Neural cell (in vitro differentiated cells): ENCODE results near the gene SALL3. TPM values are rescaled to one million over a fixed set of nuclear protein-coding genes. Genes with fewer than 3 reads are reported as not detected.

Experiments
- H2AFZ ChIP-seq: fragments of 200-600, 300-800 bp; sonication (generic), shearing (Covaris generic); 2 replicates; pipeline ENCODE4 v1.6.0; 2014; ENCODE audit warnings: low read depth, mild to moderate bottlenecking, antibody characterized with exemption, low read length, moderate library complexity
- H3F3A ChIP-seq: fragments of 200-600 bp; shearing (Covaris generic); 2 replicates; pipeline ENCODE4 v1.6.1; 2016; ENCODE audit warnings: mild to moderate bottlenecking, moderate library complexity, mixed read lengths, antibody characterized with exemption, low read length; ENCODE audit not compliant: insufficient read depth, poor library complexity, severe bottlenecking
- H3K27ac ChIP-seq: fragments of 200-600, 300-800 bp; sonication (generic), shearing (Covaris generic); 2 replicates; pipeline ENCODE4 v1.5.1; 2014; ENCODE audit warnings: mild to moderate bottlenecking, low read length, moderate library complexity
- H3K27me3 ChIP-seq: fragments of 300-800, 200-600 bp; sonication (generic), shearing (Covaris generic); 2 replicates; pipeline ENCODE4 v1.6.0; 2014; ENCODE audit warnings: mild to moderate bottlenecking, low read depth, low read length, moderate library complexity; ENCODE audit not compliant: insufficient read depth
- H3K36me3 ChIP-seq: fragments of 300-800, 200-600 bp; sonication (generic), shearing (Covaris generic); 2 replicates; pipeline ENCODE4 v1.5.1; 2014; ENCODE audit warnings: mild to moderate bottlenecking, antibody characterized with exemption, low read length, moderate library complexity; ENCODE audit not compliant: insufficient read depth
- H3K4me2 ChIP-seq: fragments of 300-800, 200-600 bp; sonication (generic), shearing (Covaris generic); 2 replicates; pipeline ENCODE4 v1.6.0; 2014; ENCODE audit warnings: mild to moderate bottlenecking, low read length
- H3K4me3 ChIP-seq: fragments of 300-800, 200-600 bp; sonication (generic), shearing (Covaris generic); 2 replicates; pipeline ENCODE4 v1.5.1; 2014; ENCODE audit warnings: mild to moderate bottlenecking, low read length, moderate library complexity
- H3K79me2 ChIP-seq: fragments of 200-600 bp; shearing (Covaris generic); replicated peaks from 2 replicates; pipeline ENCODE4 v1.6.0; 2014; ENCODE audit warnings: mild to moderate bottlenecking, low read length, moderate library complexity; ENCODE audit not compliant: insufficient read depth
- H3K9ac ChIP-seq: fragments of 300-800, 200-600 bp; sonication (generic), shearing (Covaris generic); 2 replicates; pipeline ENCODE4 v1.6.1; 2016; ENCODE audit warnings: mild to moderate bottlenecking, low read length, mixed read lengths
- H3K9me2 ChIP-seq: fragments of 200-600 bp; shearing (Covaris generic); 2 replicates; pipeline ENCODE4 v1.6.1; 2016; ENCODE audit warnings: mild to moderate bottlenecking, low read length, mixed read lengths; ENCODE audit not compliant: insufficient read depth
- H3K9me3 ChIP-seq: fragments of 200-600, 300-800 bp; sonication (generic), shearing (Covaris generic); 2 replicates; pipeline ENCODE4 v1.6.1; 2016; ENCODE audit warnings: mild to moderate bottlenecking, mixed run types, low read length, moderate library complexity, mixed read lengths
- H4K20me1 ChIP-seq: fragments of 200-600 bp; shearing (Covaris generic); 2 replicates; pipeline ENCODE4 v1.6.1; 2016; ENCODE audit warnings: mild to moderate bottlenecking, mixed run types; ENCODE audit not compliant: insufficient read depth
- CTCF ChIP-seq: fragments of 450-650 bp; IDR thresholded peaks from 2 replicates; pipeline ENCODE4 v1.5.1; 2014; ENCODE audit warnings: antibody characterized with exemption, mild to moderate bottlenecking, moderate library complexity; ENCODE audit not compliant: poor library complexity, severe bottlenecking
- EP300 ChIP-seq: fragments of 450-650 bp; conservative IDR thresholded peaks from 2 replicates; pipeline ENCODE4 v1.6.1; 2014; ENCODE audit warnings: antibody characterized with exemption, mild to moderate bottlenecking, moderate library complexity; ENCODE audit not compliant: poor library complexity, severe bottlenecking
- EZH2 ChIP-seq: fragments of 200-600, 300-800 bp; shearing (Covaris generic), sonication (generic); IDR thresholded peaks from 2 replicates; pipeline ENCODE4 v1.6.1; 2014; ENCODE audit warnings: antibody characterized with exemption, low read length, borderline replicate concordance, mild to moderate bottlenecking; ENCODE audit not compliant: insufficient read depth, poor library complexity, severe bottlenecking
- MXI1 ChIP-seq: fragments of 450-650 bp; conservative IDR thresholded peaks from 2 replicates; pipeline ENCODE4 v1.6.1; 2014; ENCODE audit warnings: antibody characterized with exemption, mild to moderate bottlenecking; ENCODE audit not compliant: poor library complexity, severe bottlenecking
- POLR2AphosphoS5 ChIP-seq: IDR thresholded peaks from 2 replicates; pipeline ENCODE4 v1.6.1; 2012
- RAD21 ChIP-seq: fragments of 450-650 bp; conservative IDR thresholded peaks from 2 replicates; pipeline ENCODE4 v1.6.1; 2014; ENCODE audit warnings: antibody characterized with exemption, mild to moderate bottlenecking, moderate library complexity
- REST ChIP-seq: IDR thresholded peaks from 2 replicates; pipeline ENCODE4 v1.6.1; 2012; ENCODE audit warnings: borderline replicate concordance
- SMC3 ChIP-seq: fragments of 450-650 bp; conservative IDR thresholded peaks from 2 replicates; pipeline ENCODE4 v1.6.1; 2014; ENCODE audit warnings: antibody characterized with exemption, mild to moderate bottlenecking, moderate library complexity; ENCODE audit not compliant: poor library complexity
- TAF1 ChIP-seq: IDR thresholded peaks from 2 replicates; pipeline ENCODE4 v1.6.1; 2012; ENCODE audit warnings: low read depth
- polyA plus RNA-seq: library from polyadenylated mRNA; depleted of rRNA; stranded (reverse); fragments of >200 nt; gene quantifications from 2 replicates; pipeline ENCODE4 v1.2.3, GENCODE V29; 2014

SALL3 gene
- polyA plus RNA-seq, 1 donor from 2014 or later = 0.16 TPM

- H3K9me3 ChIP-seq = no peaks in the 10 kb centered on the region
- H3K36me3 ChIP-seq = no peaks in the 10 kb centered on the region
- H4K20me1 ChIP-seq = no peaks in the 10 kb centered on the region
- H3K4me2 ChIP-seq = no peak overlapping the region
- TF ChIP-seq RAD21 (no peak), POLR2AphosphoS5 (no peak), REST (no peak), TAF1 (no peak), CTCF (no peak), EZH2 (no peak), EP300 (no peak), SMC3 (no peak)
- no peaks in the 10 kb centered on the region for H3K27me3 ChIP-seq
- no peaks in the 10 kb centered on the region for H3F3A ChIP-seq
- H2AFZ ChIP-seq = no peak overlapping the region
- no peaks in the 10 kb centered on the region for H3K9me2 ChIP-seq
- no peak overlapping the region for H3K9ac ChIP-seq
- H3K79me2 ChIP-seq = no peaks in the 10 kb centered on the region
- H3K27ac ChIP-seq = no peak overlapping the region
- H3K4me3 ChIP-seq = no peak overlapping the region
Observed at GRCh38 chr18:78957140-78957539, 22.5 kb upstream of the SALL3 start.

GRCh38 chr18:78960709-78961108 lies 18.9 kb upstream of the SALL3 start:
- Histone ChIP-seq H4K20me1 (no peaks in the 10 kb centered on the region), H3F3A (no peaks in the 10 kb centered on the region), H3K4me3 (no peak overlapping the region), H3K36me3 (no peaks in the 10 kb centered on the region), H3K9me2 (no peaks in the 10 kb centered on the region), H3K4me2 (no peak overlapping the region), H3K27me3 (no peaks in the 10 kb centered on the region), H2AFZ (no peak overlapping the region), H3K79me2 (no peaks in the 10 kb centered on the region), H3K27ac (no peak overlapping the region), H3K9ac (no peak overlapping the region), H3K9me3 (no peaks in the 10 kb centered on the region)
- TF ChIP-seq POLR2AphosphoS5 (no peak), MXI1 (no peak), EZH2 (no peak), RAD21 (no peak), REST (no peak), EP300 (no peak), TAF1 (no peak), SMC3 (no peak), CTCF (no peak)
